ENCODE results near the gene EP300.
"Not testable (repeated sequence)": the region's sequence is repeated elsewhere in the genome, so short reads cannot be mapped to it uniquely, and the experiment has no call there.

EP300 gene

DNA sequence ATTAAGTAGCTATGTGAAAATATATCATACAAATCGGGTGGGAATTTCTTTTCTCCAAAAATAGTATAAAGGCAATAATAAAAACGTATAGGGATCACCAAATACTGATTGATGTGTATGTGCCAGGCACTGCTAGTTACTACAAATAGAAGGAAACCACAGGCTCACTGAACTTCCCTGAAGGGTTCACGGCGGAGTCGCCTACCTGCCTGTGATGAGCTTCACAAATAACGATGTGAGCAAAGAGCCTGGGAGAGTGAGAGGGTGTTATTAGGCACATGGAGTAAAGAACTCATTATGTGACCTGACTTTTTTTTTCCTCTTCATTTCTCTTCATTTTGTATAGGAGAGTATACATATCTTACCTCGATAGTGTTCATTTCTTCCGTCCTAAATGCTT, 76.8 kb downstream of the EP300 start:
- no peak for DNase-seq

DNA sequence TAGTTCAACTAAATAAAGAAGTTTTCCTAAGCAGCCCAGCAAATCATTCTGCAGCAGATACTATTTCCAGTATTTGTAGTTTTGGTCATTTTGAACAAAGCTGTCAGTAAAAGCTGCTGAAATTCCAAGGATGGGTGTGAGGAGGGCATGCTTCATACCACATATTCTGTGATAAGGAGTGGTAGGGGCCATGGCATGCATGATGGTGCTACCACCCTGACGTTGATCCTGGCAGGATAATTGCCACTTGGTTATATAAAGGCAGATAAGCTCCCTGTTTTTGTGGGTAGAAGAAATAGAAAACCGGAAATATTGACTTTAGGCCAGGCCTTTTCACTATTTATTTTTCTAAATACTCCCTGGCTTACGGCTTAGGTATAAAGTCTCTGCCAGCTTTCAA, 79.6 kb downstream of the EP300 start:
- no peak for DNase-seq

DNA sequence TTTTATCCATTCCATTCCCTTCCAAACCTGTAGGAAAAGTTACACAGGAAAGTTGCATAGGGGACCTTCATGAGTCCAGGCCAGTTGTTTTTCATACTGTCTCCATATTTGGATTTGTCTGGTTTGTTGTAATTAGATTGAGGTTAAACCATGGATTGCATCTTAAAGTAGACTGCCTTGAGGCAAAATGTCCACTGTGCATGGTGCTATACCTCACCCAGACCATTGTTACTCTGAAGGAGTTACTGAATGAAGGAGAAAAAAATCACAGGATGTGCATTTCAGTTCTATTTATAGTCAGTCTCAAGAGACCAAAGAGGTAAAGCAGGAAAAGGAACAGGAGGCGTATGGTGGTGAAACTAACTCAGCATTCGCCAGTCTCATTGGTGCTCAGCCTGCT, 83.2 kb downstream of the EP300 start:
- no peak for DNase-seq

DNA sequence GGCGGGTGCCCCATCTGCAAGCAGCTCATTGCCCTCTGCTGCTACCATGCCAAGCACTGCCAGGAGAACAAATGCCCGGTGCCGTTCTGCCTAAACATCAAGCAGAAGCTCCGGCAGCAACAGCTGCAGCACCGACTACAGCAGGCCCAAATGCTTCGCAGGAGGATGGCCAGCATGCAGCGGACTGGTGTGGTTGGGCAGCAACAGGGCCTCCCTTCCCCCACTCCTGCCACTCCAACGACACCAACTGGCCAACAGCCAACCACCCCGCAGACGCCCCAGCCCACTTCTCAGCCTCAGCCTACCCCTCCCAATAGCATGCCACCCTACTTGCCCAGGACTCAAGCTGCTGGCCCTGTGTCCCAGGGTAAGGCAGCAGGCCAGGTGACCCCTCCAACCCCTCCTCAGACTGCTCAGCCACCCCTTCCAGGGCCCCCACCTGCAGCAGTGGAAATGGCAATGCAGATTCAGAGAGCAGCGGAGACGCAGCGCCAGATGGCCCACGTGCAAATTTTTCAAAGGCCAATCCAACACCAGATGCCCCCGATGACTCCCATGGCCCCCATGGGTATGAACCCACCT, 84.7 kb downstream of the EP300 start:
- DNase-seq, result no peak

DNA sequence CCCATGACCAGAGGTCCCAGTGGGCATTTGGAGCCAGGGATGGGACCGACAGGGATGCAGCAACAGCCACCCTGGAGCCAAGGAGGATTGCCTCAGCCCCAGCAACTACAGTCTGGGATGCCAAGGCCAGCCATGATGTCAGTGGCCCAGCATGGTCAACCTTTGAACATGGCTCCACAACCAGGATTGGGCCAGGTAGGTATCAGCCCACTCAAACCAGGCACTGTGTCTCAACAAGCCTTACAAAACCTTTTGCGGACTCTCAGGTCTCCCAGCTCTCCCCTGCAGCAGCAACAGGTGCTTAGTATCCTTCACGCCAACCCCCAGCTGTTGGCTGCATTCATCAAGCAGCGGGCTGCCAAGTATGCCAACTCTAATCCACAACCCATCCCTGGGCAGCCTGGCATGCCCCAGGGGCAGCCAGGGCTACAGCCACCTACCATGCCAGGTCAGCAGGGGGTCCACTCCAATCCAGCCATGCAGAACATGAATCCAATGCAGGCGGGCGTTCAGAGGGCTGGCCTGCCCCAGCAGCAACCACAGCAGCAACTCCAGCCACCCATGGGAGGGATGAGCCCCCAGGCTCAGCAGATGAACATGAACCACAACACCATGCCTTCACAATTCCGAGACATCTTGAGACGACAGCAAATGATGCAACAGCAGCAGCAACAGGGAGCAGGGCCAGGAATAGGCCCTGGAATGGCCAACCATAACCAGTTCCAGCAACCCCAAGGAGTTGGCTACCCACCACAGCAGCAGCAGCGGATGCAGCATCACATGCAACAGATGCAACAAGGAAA, 85.4 kb downstream of the EP300 start:
- DNase-seq, result no peak

DNA sequence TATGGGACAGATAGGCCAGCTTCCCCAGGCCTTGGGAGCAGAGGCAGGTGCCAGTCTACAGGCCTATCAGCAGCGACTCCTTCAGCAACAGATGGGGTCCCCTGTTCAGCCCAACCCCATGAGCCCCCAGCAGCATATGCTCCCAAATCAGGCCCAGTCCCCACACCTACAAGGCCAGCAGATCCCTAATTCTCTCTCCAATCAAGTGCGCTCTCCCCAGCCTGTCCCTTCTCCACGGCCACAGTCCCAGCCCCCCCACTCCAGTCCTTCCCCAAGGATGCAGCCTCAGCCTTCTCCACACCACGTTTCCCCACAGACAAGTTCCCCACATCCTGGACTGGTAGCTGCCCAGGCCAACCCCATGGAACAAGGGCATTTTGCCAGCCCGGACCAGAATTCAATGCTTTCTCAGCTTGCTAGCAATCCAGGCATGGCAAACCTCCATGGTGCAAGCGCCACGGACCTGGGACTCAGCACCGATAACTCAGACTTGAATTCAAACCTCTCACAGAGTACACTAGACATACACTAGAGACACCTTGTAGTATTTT, 86.1 kb downstream of the EP300 start:
- no peak for DNase-seq

DNA sequence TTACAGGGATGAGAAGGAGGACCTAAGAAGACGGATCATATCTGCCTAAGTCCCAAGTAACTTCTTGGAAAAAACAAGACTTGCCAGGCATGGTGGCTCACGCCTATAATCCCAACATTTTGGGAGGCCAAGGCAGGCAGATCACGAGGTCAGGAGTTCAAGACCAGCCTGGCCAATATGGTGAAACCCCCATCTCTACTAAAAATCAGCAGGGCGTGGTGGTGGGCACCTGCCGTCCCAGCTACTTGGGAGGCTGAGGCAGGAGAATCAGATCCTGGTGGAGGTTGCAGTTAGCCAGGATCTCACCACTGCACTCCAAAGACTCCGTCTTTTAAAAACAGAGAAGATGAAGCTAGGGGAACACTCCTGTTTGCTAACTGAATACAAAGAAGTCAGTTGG, 88.0 kb downstream of the EP300 start:
- not testable (repeated sequence) for DNase-seq

DNA sequence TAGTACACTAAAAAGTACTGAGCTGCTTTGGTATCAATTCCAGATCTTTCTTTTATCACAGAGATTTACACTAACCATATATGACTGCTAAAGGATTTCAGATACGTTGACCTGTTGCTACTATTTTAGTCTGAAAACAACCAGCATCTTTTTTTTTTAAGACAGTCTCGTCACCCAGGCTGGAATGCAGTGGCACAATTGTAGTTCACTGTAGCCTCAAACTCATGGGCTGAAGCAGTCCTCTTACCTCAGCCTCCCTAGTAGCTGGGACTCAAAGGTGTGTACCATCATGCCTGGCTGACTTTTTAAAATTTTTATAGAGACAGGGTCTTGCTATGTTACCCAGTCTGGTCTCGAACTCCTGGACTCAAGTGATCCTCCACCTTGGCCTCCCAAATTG, 88.5 kb downstream of the EP300 start:
- DNase-seq, result no peak

DNA sequence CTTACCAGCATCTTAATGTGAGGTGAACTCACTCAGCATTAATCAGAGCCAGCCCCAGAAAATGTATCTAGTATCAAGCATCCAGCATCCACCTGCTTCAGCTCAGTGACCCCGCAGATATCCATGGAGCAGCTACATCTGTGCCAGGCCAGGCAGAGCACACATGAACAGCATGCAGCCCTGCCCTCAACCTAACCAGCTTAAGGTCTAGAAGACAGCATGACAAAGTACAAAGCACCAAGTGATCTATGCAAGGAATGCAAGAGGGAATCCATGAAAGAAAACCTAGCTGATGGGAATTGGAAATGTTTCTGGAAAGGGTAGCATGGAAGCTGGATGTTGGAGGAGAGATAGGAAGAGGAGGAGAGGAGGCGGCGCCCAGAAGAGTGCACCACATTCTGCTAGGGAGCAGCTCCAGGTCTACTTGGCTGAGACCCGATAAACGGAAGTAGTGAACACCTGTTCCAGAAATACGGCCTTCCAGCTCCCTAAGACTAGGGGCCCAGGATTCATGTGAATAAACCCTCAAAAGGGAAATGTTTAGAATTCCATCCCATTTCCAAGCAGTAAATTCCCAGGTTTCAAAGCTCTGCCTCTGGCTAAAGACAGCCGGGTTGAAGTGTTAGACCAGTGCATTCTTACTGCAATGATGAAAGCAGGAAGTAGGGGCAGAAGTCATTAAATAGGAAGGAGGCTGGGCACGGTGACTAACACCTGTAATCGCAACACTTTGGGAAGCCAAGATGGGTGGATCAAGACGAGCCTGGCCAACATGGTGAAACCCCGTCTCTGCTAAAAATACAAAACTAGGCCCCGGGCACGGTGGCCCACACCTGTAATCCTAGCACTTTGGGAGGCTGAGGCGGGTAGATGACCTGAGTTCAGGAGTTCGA, 89.2 kb downstream of the EP300 start:
- no peak for DNase-seq

DNA sequence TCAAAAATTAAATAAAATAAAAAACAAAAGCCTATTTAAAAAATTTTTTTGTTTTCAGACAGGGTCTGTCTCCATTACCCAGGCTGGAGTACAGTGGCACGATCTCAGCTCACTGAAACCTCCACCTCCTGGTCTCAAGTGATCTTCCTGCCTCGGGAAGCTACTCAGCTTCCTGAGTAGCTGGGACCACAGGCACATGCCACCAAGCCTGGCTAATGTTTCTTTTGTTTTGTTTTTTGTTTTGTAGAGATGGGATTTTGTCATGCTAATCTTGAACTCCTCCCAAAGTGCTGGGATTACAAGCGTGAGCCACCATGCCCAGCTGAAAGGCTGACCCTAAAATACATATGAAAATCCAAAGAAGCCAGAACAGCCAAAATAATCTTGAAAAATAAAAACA, 92.3 kb downstream of the EP300 start:
- no peak for DNase-seq

DNA sequence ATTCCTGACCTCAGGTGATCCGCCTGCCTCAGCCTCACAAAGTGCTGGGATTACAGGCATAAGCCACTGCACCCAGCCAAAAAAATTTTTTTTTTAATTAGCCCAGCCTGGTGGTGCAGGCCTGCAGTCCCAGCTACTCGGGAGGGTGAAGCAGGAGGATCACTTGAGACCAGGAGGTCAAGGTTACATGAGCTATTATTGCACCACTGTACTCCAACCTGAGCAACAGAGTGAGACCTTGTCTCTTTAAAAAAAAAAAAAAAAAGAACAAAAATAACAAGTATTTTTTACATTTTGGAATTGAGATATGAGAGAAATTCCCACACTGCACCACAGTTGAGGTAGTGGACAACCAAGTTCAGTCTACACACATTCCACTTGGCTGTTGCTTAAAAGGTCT, 99.1 kb downstream of the EP300 start:
- no peak for DNase-seq

DNA sequence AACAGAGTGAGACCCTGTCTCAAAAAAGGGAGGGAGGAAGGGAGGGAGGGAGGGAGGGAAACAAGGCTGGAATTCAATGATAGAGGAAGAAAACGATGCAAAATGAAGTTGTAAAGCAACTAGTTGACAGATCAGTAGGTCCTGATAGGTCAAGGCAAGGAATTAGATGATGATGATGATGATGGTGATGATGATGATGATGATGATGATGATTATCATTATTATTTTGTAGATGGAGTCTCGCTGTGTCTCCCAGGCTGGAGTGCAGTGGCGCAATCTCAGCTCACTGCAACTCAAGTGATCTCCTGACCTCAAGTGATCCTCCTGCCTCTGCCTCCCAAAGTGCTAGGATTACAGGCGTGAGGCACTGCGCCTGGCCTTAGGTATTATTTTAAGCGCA, 101.4 kb downstream of the EP300 start:
- DNase-seq, result no peak

DNA sequence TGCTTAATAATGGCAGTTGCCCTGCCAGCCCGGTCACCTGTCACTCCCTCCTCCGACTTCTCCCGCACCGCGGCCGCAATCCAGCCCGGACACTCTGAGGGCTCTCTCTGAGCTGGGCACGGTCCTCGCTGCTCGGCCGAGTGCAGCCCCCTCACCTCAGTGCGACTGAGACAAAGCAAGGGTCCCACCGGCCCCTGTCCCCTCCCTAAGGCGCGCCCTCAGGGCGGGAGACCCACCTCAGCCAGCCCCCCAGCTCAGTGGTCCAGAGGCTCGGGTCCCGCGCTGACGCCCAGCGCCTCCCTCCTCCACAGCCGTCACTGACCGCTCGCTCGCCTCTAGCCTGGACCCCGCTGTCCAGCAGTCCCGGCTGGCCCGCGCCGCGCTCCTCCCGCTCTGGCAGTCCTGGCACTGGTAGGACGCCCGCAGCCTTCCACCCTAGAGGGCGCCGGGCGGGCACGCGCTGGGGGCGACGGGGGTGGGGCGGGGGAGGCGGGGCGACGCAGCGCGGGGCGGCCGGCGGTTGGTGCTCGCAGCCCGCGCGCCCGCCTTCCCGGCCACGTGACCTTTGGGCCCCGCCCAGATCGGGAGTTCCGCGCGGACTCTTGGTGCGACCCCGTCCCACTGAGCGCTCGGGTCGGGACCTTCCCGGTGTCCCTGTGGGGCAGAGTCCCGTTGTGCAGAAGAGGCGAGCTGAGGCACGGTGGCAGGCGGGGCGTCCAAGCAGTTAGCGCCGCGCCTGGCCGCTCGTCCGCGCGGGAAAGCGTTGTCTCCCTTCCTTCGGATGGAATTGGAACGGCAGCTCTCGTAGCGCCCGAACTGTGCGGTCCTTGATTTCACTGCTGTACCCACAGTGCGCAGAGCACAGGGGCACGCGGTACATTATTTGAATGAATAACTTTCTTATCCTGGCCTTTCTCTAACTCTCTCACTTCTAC, 104.9 kb downstream of the EP300 start:
- peak; percentile 84 for DNase-seq

DNA sequence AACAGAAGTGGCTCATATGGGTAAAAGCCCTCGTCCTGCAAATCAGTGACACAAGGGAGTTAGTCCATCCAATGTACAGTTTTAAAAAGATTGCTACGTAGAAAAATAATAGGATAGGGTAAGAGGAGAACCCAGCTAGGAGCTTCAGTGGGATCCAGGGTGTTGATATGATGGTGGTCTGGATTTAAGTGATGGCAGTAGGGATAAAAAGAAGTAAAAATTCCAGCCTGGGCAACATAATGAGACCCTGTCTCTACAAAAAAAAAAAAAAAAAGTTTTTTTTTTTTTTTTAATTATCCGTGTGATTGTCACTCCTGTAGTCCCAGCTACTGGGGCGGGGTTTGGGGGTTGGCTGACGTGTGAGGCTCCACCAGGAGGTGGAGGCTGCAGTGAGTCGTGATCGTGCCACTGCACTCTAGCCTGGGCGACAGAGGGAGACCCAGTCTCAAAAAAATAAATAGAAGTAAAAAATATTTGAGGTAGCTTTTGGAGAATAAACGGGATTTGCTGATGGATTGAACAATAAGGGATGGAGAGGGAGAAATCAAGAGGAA, 105.7 kb downstream of the EP300 start:
- peak; percentile 34 for DNase-seq

DNA sequence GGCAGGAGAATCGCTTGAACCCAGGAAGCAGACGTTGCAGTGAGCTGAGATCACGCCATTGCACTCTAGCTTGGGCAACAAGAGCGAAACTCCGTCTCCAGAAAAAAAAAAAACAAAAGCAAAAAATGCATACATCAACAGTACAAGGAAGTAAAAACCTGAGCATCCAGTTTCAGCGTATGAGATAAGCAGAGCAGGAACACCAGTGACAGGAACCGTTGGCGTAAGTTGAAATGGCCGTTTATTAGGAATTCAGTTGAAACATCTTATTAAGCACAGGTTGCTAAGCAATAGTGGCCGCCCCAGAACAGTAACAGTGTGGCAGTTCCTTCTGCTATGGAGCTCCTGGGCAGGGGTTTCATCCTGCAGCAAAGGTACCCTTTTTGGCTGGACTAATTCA, 108.7 kb downstream of the EP300 start:
- DNase-seq, result no peak

DNA sequence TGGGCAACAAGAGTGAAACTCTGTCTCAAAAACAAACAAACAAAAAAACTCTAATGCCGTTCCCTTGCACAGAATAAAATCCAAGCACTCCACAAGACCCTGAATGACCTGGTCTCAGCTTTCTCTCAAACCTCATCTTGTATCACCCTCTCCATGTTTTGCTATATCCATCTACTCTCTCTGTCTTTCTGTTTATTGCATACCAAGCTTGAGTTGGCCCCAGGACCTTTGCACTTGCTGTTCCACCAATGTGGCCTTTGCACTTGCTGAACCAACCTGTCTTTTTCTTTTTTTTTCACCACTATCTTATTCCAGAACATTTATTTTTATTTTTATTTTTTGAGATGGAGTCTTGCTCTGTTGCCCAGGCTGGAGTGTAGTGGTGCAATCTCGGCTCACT, 110.7 kb downstream of the EP300 start:
- no peak for DNase-seq

DNA sequence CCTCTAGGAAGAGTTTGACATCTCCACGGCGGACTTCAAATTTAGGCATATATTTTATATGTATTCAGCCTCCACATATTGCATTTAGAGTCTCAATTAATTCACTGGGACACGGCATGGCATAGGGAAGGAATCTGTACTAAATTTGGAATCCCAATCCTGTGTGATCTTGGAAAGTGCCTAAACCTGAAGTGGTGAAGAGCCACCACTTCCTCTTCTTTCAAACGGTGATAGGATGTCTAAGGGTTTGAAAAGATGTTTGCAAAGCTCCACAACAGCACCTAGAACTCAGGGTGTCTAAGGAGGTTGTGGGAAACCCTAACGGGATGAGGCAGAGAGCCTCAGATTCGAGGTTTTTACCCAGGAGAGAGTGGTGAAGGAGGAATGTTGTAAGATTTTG, 111.7 kb downstream of the EP300 start:
- DNase-seq, result no peak

DNA sequence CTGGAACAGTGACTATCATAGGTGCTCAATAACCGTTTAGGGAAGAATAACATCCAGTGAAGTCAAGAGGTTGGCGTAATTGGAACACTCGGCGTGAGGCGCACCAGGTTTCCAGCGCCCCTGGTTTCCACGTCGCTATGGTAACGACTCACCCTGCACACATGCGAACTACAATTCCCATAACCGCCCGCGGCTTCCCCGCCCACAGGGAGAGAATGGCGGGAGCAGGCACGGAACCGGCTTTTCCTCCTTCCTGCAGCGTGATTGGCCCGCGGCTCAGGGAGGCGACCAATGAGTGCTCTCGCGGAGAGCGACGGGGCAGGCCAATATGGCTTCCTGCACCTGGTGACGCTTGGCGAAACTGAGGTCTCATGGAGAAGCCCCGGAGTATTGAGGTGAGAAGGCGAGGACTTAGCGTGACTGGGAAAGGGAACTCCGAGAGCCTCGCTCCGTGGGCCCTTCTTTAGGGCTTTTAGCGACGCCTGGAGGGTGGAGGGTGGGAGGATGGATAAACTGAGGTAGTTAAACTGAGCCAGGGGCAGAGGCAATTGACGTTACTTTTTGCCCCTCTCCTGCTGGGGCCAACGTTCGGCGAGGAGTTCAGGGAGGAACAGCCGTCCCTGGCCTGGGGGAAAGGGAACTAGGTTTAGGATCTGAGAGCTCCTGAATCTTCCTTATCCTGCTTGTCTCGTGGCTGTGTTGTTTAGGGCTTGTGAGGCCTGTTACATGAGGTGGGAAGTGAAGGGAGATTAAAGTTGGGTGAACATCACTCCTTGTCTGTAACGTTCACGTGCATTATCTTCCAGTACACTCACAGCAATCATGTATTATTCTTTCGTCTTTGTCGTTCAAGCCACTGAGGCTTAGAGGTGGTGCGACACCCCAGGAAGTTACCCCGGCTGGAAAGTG, 112.9 kb downstream of the EP300 start, which contains the start of gene L3MBTL2:
Gene L3MBTL2, plus strand, starts transcription at position 321 of the 909 bp plus-strand sequence. Its CDS starts 51 bp downstream, at position 372.
- peak; percentile 97 for DNase-seq

DNA sequence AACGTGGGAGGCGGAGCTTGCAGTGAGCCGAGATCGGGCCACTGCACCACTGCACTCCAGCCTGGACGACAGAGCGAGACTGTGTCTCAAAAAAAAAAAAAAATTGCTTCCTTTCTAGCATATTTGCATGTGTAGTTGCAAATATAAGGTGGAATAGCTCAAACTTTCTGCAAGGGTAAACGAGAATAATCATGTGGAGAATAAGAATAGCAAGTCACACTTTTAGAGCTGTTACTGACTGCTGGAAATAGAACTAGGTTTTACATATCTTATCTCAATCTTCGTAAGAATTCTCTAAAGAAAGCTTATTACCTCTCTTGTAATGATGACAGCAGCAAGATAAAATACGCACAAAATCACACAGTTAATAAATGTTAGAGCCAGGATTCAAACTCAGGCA, 114.3 kb downstream of the EP300 start:
- DNase-seq, result no peak

DNA sequence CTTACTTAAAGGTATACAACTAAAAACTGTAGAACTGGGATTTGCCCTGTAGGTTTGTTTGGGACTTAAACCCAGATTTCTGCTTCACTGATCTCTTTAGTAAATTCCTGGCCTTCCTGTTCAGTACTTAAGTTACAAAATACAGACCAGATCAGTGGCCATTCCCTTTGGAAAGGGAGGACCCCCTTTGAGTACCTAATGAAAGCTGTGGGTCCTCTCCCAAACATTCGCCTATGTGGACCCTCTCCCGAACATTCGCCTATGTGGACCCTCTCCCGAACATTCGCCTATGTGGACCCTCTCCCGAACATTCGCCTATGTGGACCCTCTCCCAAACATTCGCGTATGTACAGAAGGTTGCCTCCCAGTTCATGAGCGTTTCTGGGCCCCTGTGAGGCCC, 123.0 kb downstream of the EP300 start:
- DNase-seq, result no peak

DNA sequence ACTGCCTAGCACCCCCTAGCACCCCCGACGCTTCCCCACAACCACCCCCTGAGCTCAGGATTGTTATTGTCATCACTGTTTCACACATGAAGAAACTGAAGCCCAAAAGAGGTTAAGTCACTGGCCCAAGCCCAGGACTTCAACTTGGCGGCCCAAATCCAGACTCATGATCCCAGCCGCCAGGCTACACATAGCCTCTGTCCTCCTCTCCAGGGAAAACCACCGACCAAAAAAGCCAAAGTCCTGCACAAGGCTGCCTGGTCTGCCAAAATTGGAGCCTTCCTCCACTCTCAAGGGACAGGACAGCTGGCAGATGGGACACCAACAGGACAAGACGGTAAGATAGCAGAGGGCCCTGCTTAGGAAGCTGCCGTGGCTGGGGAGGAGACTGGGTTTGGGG, 123.5 kb downstream of the EP300 start:
- DNase-seq, result no peak
